Thyroid gland (tissue), 4 donors: ENCODE results near the gene NDUFAF8. TPM values are rescaled to one million over a fixed set of nuclear protein-coding genes. Genes with fewer than 3 reads are reported as not detected.
A peak's percentile ranks its signal among the peaks of the same experiment; 100 is the strongest.

ENCODE experiments used
- DNase-seq, 2 donors: peaks; one replicate each; pipeline ENCODE4 v3.0.0-alpha.2; 2019
- H3K27ac ChIP-seq, 3 donors: fragments of 200-600 bp; sonication (generic); 1 replicate in 2 of 3; 2 replicates in 1 of 3; pipeline ENCODE4 v1.5.1; 2016 to 2019; ENCODE audit warnings: mild to moderate bottlenecking in 1 of 3, moderate library complexity in 1 of 3
- H3K27me3 ChIP-seq: fragments of 200-600 bp; sonication (generic); one replicate; pipeline ENCODE4 v1.5.1; 2019
- H3K36me3 ChIP-seq, 2 donors: fragments of 200-600 bp; sonication (generic); one replicate each; pipeline ENCODE4 v1.5.1; 2016 to 2019
- H3K4me1 ChIP-seq, 2 donors: fragments of 200-600 bp; sonication (generic); one replicate each; pipeline ENCODE4 v1.5.1; 2017 to 2019
- H3K4me3 ChIP-seq, 3 donors: fragments of 200-600 bp; sonication (generic); replicated peaks in 1 of 3; 1 replicate in 2 of 3; 2 replicates in 1 of 3; pipeline ENCODE4 v1.5.1; 2016; ENCODE audit warnings: mild to moderate bottlenecking in 1 of 3
- H3K9me3 ChIP-seq: fragments of 200-600 bp; sonication (generic); one replicate; pipeline ENCODE4 v1.5.1; 2017
- CTCF ChIP-seq, 6 experiments: fragments of 200-600 bp in 3 of 6; fragments of 450-650 bp in 3 of 6; sonication (generic) in 3 of 6; IDR thresholded peaks; one replicate each; pipeline ENCODE4 v1.5.1; 2016 to 2019; ENCODE audit warnings: antibody characterized with exemption in 6 of 6, mild to moderate bottlenecking in 2 of 6, inconsistent platforms in 1 of 6, moderate library complexity in 1 of 6
- POLR2A ChIP-seq, 2 donors: fragments of 450-650 bp; IDR thresholded peaks; one replicate each; pipeline ENCODE4 v1.6.1; 2017; ENCODE audit warnings: antibody characterized with exemption in 2 of 2, mild to moderate bottlenecking in 2 of 2, moderate library complexity in 1 of 2
- WGBS, 2 donors: methylation state at CpG; one replicate each; pipeline ENCODE4 v1.1.5; 2017; 5-methylcytosine and 5-hydroxymethylcytosine counted together
- intact Hi-C: fragments of 100-400 bp; cut with DNase I; formaldehyde crosslinking; loops from one replicate; pipeline ENCODE4 v1.15.1; 2023
- total RNA-seq, 4 donors: library from RNA; depleted of rRNA; stranded (reverse); fragments of >200 nt; gene quantifications; one replicate each; pipeline ENCODE4 v1.2.3, GENCODE V29; 2016

The NDUFAF8 gene
- total RNA-seq, 4 donors from 2014 or later, result 17.0 to 107 (median 53.7) TPM

GRCh38 chr17:81237591-81238489 lies 1.3 kb upstream of the NDUFAF8 start:
- no peak for DNase-seq
- H3K4me1 ChIP-seq, result peaks cover 20 to 22% of the 10 kb centered on the region in 2 donors
- no peaks in the 10 kb centered on the region for H3K9me3 ChIP-seq
- no peak overlapping the region for H3K27ac ChIP-seq
- intact Hi-C loops, result loop anchor here (5.0 kb wide), 1 partner anchor 96 kb away; no protein-coding TSS in a partner anchor
- WGBS, 2 donors, result 47 to 54% methylated on average over 31 to 36 of the region's 36 CpGs
- H3K36me3 ChIP-seq, result peaks cover 0 to 3% of the 10 kb centered on the region in 2 donors
- no peaks in the 10 kb centered on the region for H3K27me3 ChIP-seq
- H3K4me3 ChIP-seq, result peak overlapping the region; percentile 64 to 98 (median 85)
- no peak for TF ChIP-seq CTCF (IDR thresholded peaks at IDR 0.05)
- no peak for TF ChIP-seq POLR2A (IDR thresholded peaks at IDR 0.05)

GRCh38 chr17:81238490-81238814 lies 666 bp upstream of the NDUFAF8 start:
- intact Hi-C loops, result loop anchor here (5.0 kb wide), 1 partner anchor 96 kb away; no protein-coding TSS in a partner anchor
- Histone ChIP-seq H3K4me3 (peak overlapping the region; percentile 64 to 98 (median 85)), H3K27me3 (no peaks in the 10 kb centered on the region), H3K9me3 (no peaks in the 10 kb centered on the region), H3K4me1 (peaks cover 20 to 22% of the 10 kb centered on the region in 2 donors), H3K36me3 (no peaks in the 10 kb centered on the region), H3K27ac (peak overlapping the region in 1 of 3 donors; percentile 30)
- no peak for DNase-seq
- TF ChIP-seq POLR2A (IDR thresholded peaks at IDR 0.05), result no peak
- TF ChIP-seq CTCF (IDR thresholded peaks at IDR 0.05), result no peak
- 0% methylated on average over 2 to 4 of the region's 26 CpGs for WGBS, 2 donors

GRCh38 chr17:81239714-81240555 lies 817 bp downstream of the NDUFAF8 start:
- peak overlapping the region; percentile 34 to 98 (median 79) for H3K4me3 ChIP-seq
- no peaks in the 10 kb centered on the region for H3K9me3 ChIP-seq
- peaks cover 20 to 22% of the 10 kb centered on the region in 2 donors for H3K4me1 ChIP-seq
- no peaks in the 10 kb centered on the region for H3K27me3 ChIP-seq
- DNase-seq, result no peak
- WGBS, 2 donors, result 14 to 30% methylated on average over 15 to 31 of the region's 37 CpGs
- peak overlapping the region in 2 of 3 donors; percentile 72 to 74 for H3K27ac ChIP-seq
- TF ChIP-seq POLR2A (IDR thresholded peaks at IDR 0.05) (no peak), CTCF (IDR thresholded peaks at IDR 0.05) (no peak)
- intact Hi-C loops, result loop anchor here (5.0 kb wide), 1 partner anchor 98 kb away; no protein-coding TSS in a partner anchor
- no peaks in the 10 kb centered on the region for H3K36me3 ChIP-seq

GRCh38 chr17:81240761-81241160 lies 1.6 kb downstream of the NDUFAF8 start:
- Histone ChIP-seq H3K4me3 (no peak overlapping the region), H3K4me1 (peaks cover 20 to 22% of the 10 kb centered on the region in 2 donors), H3K27me3 (no peaks in the 10 kb centered on the region), H3K27ac (no peak overlapping the region), H3K9me3 (no peaks in the 10 kb centered on the region), H3K36me3 (no peaks in the 10 kb centered on the region)
- 80 to 81% methylated on average over 8 of the region's 8 CpGs for WGBS, 2 donors
- intact Hi-C loops, result no loop called here
- no peak for DNase-seq
- no peak for TF ChIP-seq CTCF (IDR thresholded peaks at IDR 0.05)
- no peak for TF ChIP-seq POLR2A (IDR thresholded peaks at IDR 0.05)
